SK-N-SH (cell line): ENCODE measurements around the gene PLXDC1. TPM values are rescaled to one million over a fixed set of nuclear protein-coding genes. Genes with fewer than 3 reads are reported as not detected.

ENCODE experiments used
- CTCF ChIA-PET: fragments of 300-600, 350-600 bp; formaldehyde crosslinking; extraction: SDS; loops from one replicate; lab custom pipeline; 2021; lab: Yijun Ruan, JAX
- POLR2A ChIA-PET: fragments of 350-600 bp; sonication (Branson Sonifier 250); formaldehyde crosslinking; extraction: SDS; loops from one replicate; lab custom pipeline; 2020; ENCODE audit warnings: antibody characterized with exemption, inconsistent platforms; lab: Yijun Ruan, JAX
- DNase-seq: peaks from one replicate; pipeline ENCODE4 v3.0.0; 2012
- H2AFZ ChIP-seq: fragments of 200-600 bp; sonication (generic); 2 replicates; pipeline ENCODE4 v1.8.1; 2016; ENCODE audit warnings: antibody characterized with exemption, mild to moderate bottlenecking, low read depth
- H3F3A ChIP-seq: fragments of 200-600 bp; sonication (generic); replicated peaks from 2 replicates; pipeline ENCODE3; 2016; ENCODE audit warnings: antibody characterized with exemption, mild to moderate bottlenecking; ENCODE audit not compliant: insufficient read depth
- H3K27ac ChIP-seq, 2 experiments: fragments of 200-500 bp in 1 of 2; fragments of 200-600 bp in 1 of 2; sonication (Bioruptor generic) in 1 of 2; sonication (generic), shearing (Covaris generic) in 1 of 2; 2 replicates each; pipeline versions ENCODE4 v1.5.1 to v1.6.1; 2014 to 2016; ENCODE audit warnings: low read depth in 2 of 2, inconsistent platforms in 1 of 2, low read length in 1 of 2, mild to moderate bottlenecking in 1 of 2, mixed read lengths in 1 of 2
- H3K27me3 ChIP-seq: fragments of 200-600 bp; sonication (generic), shearing (Covaris generic); 2 replicates; pipeline ENCODE4 v1.6.1; 2016; ENCODE audit warnings: mixed run types; ENCODE audit not compliant: insufficient read depth
- H3K36me3 ChIP-seq, 2 experiments: fragments of 200-500 bp in 1 of 2; fragments of 200-600 bp in 1 of 2; sonication (Bioruptor generic) in 1 of 2; sonication (generic) in 1 of 2; replicated peaks in 1 of 2; 2 replicates each; pipeline versions ENCODE3 to v1.5.1; 2014 to 2016; ENCODE audit warnings: low read length in 1 of 2, mild to moderate bottlenecking in 1 of 2; ENCODE audit not compliant: insufficient read depth in 2 of 2, control insufficient read depth in 1 of 2
- H3K4me1 ChIP-seq, 2 experiments: fragments of 200-500 bp in 1 of 2; fragments of 200-600 bp in 1 of 2; sonication (Bioruptor generic) in 1 of 2; sonication (generic), shearing (Covaris generic) in 1 of 2; 2 replicates each; pipeline versions ENCODE4 v1.5.1 to v1.6.1; 2014 to 2016; ENCODE audit warnings: low read depth in 1 of 2, low read length in 1 of 2, mixed run types in 1 of 2; ENCODE audit not compliant: insufficient read depth in 2 of 2, control insufficient read depth in 1 of 2
- H3K4me2 ChIP-seq: fragments of 200-600 bp; sonication (generic), shearing (Covaris generic); 2 replicates; pipeline ENCODE4 v1.6.1; 2017; ENCODE audit warnings: mixed run types
- H3K4me3 ChIP-seq, 2 experiments: fragments of 200-500 bp in 1 of 2; fragments of 200-600 bp in 1 of 2; sonication (Bioruptor generic) in 1 of 2; sonication (generic), shearing (Covaris generic) in 1 of 2; 2 replicates each; pipeline versions ENCODE4 v1.5.1 to v1.8.1; 2014 to 2016; ENCODE audit warnings: low read depth in 2 of 2, inconsistent platforms in 1 of 2, low read length in 1 of 2, mild to moderate bottlenecking in 1 of 2, mixed read lengths in 1 of 2, moderate library complexity in 1 of 2
- H3K79me2 ChIP-seq: fragments of 200-600 bp; sonication (generic); 2 replicates; pipeline ENCODE4 v1.8.1; 2017; ENCODE audit warnings: mild to moderate bottlenecking; ENCODE audit not compliant: insufficient read depth
- H3K9ac ChIP-seq: fragments of 200-600 bp; sonication (generic); 2 replicates; pipeline ENCODE4 v1.6.1; 2017; ENCODE audit warnings: mixed run types
- H3K9me2 ChIP-seq: fragments of 200-600 bp; sonication (generic); 2 replicates; pipeline ENCODE4 v1.6.1; 2017; ENCODE audit warnings: mixed run types
- H3K9me3 ChIP-seq: fragments of 200-600 bp; sonication (generic); 2 replicates; pipeline ENCODE4 v1.6.1; 2017; ENCODE audit warnings: mixed run types, mild to moderate bottlenecking, moderate library complexity
- H4K20me1 ChIP-seq: fragments of 200-600 bp; sonication (generic); 2 replicates; pipeline ENCODE4 v1.6.1; 2017; ENCODE audit warnings: mild to moderate bottlenecking, mixed run types; ENCODE audit not compliant: insufficient read depth
- CHD2 ChIP-seq: fragments of 150-350 bp; IDR thresholded peaks from 2 replicates; pipeline ENCODE4 v1.6.1; 2018; ENCODE audit warnings: low read length; ENCODE audit not compliant: partially characterized antibody
- CTCF ChIP-seq: fragments of 200-600 bp; sonication (generic); IDR thresholded peaks from 2 replicates; pipeline ENCODE4 v1.6.1; 2017; ENCODE audit warnings: antibody characterized with exemption, mild to moderate bottlenecking, moderate library complexity
- EP300 ChIP-seq, 2 experiments: IDR thresholded peaks; 2 replicates each; pipeline versions ENCODE4 v1.4.0 to v1.6.1; 2012; ENCODE audit warnings: borderline replicate concordance in 1 of 2, low read depth in 1 of 2, low read length in 1 of 2
- EZH2phosphoT487 ChIP-seq: fragments of 200-600 bp; sonication (generic); IDR thresholded peaks from 2 replicates; pipeline ENCODE4 v1.6.1; 2017; ENCODE audit warnings: low read depth, mixed run types, mild to moderate bottlenecking, antibody characterized with exemption, moderate library complexity, borderline replicate concordance
- FOXJ3 ChIP-seq: sonication (generic); formaldehyde crosslinking; IDR thresholded peaks from 2 replicates; pipeline ENCODE4 v1.5.1; 2020; ENCODE audit warnings: mild to moderate bottlenecking, missing genetic modification reagents
- GATA2 ChIP-seq: sonication (generic); formaldehyde crosslinking; IDR thresholded peaks from 2 replicates; pipeline ENCODE4 v1.5.0; 2020; ENCODE audit warnings: mild to moderate bottlenecking, missing genetic modification reagents
- IRF3 ChIP-seq: fragments of 150-350 bp; IDR thresholded peaks from 2 replicates; pipeline ENCODE4 v1.6.1; 2016; ENCODE audit warnings: mild to moderate bottlenecking, low read depth, low read length
- JUND ChIP-seq: IDR thresholded peaks from 2 replicates; pipeline ENCODE4 v1.4.0; 2012
- MEF2A ChIP-seq: IDR thresholded peaks from 2 replicates; pipeline ENCODE4 v1.4.0; 2012; ENCODE audit warnings: low read depth, borderline replicate concordance
- NRF1 ChIP-seq: IDR thresholded peaks from 2 replicates; pipeline ENCODE4 v1.6.1; 2012; ENCODE audit warnings: low read depth, mild to moderate bottlenecking, low read length
- POLR2AphosphoS5 ChIP-seq: IDR thresholded peaks from 2 replicates; pipeline ENCODE4 v1.6.1; 2012; ENCODE audit warnings: low read depth, low read length
- RAD21 ChIP-seq: IDR thresholded peaks from 2 replicates; pipeline ENCODE4 v1.6.1; 2012; ENCODE audit warnings: mild to moderate bottlenecking, low read length
- RCOR1 ChIP-seq: fragments of 150-350 bp; IDR thresholded peaks from 2 replicates; pipeline ENCODE4 v1.6.1; 2017; ENCODE audit warnings: antibody characterized with exemption, low read length
- RFX5 ChIP-seq: IDR thresholded peaks from 2 replicates; pipeline ENCODE4 v1.6.1; 2012; ENCODE audit warnings: mild to moderate bottlenecking, improper control_type of control experiment, low read length
- SIN3A ChIP-seq: IDR thresholded peaks from 2 replicates; pipeline ENCODE4 v1.6.1; 2012; ENCODE audit warnings: low read depth, mild to moderate bottlenecking, low read length, moderate library complexity, borderline replicate concordance
- TAF1 ChIP-seq: IDR thresholded peaks from 2 replicates; pipeline ENCODE4 v1.6.1; 2012; ENCODE audit warnings: low read depth, mild to moderate bottlenecking, low read length, moderate library complexity, borderline replicate concordance
- YY1 ChIP-seq: IDR thresholded peaks from 2 replicates; pipeline ENCODE4 v1.4.0; 2012; ENCODE audit warnings: low read depth, mild to moderate bottlenecking
- WGBS: methylation state at CpG from one replicate; pipeline ENCODE4 v1.1.6; 2017; ENCODE audit warnings: low lambda C conversion rate; 5-methylcytosine and 5-hydroxymethylcytosine counted together
- polyA plus RNA-seq, 3 experiments: library from polyadenylated mRNA; depleted of rRNA; stranded (reverse); fragments of >200 nt; gene quantifications; 2 replicates each; pipeline ENCODE4 v1.2.3, GENCODE V29; 2012
- TF ChIP-seq, protein P1 (sequence below): IDR thresholded peaks from 2 replicates; pipeline ENCODE4 v1.4.0; 2012; ENCODE audit warnings: low read depth
- TF ChIP-seq, protein P2 (sequence below): IDR thresholded peaks from 2 replicates; pipeline ENCODE4 v1.4.0; 2012; ENCODE audit warnings: low read depth, borderline replicate concordance
- TF ChIP-seq, protein P3 (sequence below): IDR thresholded peaks from 2 replicates; pipeline ENCODE4 v1.6.1; 2012; ENCODE audit warnings: mild to moderate bottlenecking, low read depth, low read length, moderate library complexity

PLXDC1 gene
- polyA plus RNA-seq, 1 of the 3 experiments (the other 2 are of a cell fraction): 1.5 TPM

DNA sequence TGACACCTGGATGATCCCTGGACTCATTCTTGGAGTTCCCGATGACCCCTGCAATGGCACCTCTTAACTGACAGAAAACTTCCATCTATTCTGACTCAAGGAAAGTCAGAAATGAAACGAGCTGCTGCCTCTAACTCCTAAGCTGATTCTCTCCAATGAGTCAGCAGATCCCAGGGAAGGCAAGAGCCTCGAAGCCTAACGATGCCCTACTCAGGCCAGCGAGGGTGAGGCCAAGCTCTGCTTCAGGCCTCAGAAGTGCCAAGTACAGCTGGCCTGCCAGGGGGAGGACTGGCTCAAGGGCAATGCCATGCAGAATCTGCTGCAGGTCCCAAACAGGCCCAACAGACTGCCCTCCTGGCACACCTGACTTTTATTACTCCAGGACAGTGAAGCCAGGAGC, 36.3 kb downstream of the PLXDC1 start:
- POLR2A ChIA-PET: no interaction called here
- Histone ChIP-seq H3K27me3 (no peaks in the 10 kb centered on the region), H4K20me1 (no peaks in the 10 kb centered on the region), H3K4me1 (peaks cover 0 to 15% of the 10 kb centered on the region in 2 experiments; a peak in 1 of 4 replicates), H3K27ac (no peak overlapping the region), H3K4me2 (no peak overlapping the region), H2AFZ (no peak overlapping the region), H3K9me2 (no peaks in the 10 kb centered on the region), H3K9me3 (no peaks in the 10 kb centered on the region), H3K36me3 (no peaks in the 10 kb centered on the region), H3K9ac (no peak overlapping the region), H3K79me2 (no peaks in the 10 kb centered on the region), H3F3A (no peaks in the 10 kb centered on the region), H3K4me3 (no peak overlapping the region)
- 62% methylated on average over 5 of the region's 5 CpGs for WGBS
- CTCF ChIA-PET: interaction anchor here (1.0 to 3.0 kb wide), 3 partner anchors 10 to 39 kb away, joined by 3 to 13 read pairs (median 6); no protein-coding TSS in a partner anchor
- TF ChIP-seq EP300 (IDR thresholded peaks at IDR 0.05; ENCODE audit: borderline replicate concordance in 1 of 2, low read depth in 1 of 2, low read length in 1 of 2) (no peak), NRF1 (no peak), RAD21 (no peak), GATA2 (CRISPR knock-in tag) (no peak)
- DNase-seq: no peak

DNA sequence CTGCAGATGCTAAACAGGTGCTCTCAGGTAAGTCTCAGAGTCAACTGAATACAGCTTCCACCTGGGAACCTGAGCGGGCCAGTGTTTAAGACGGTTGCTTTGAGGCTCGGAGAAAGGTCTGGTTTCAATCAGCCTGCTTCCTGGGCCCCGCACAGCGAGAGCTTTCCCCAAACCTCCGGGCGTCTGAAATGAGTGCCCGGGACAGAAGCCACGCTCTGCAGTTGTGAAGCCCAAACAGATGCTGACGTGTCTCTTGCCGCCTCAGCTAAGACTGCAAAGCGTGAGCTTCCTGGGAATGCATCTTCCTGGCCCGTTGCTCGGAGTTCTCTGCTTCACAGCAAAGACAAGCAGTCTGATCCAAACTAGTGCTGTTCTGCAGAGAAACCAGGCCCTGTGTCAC, 36.7 kb downstream of the PLXDC1 start:
- Histone ChIP-seq H3F3A (no peaks in the 10 kb centered on the region), H3K9ac (no peak overlapping the region), H2AFZ (no peak overlapping the region), H3K9me2 (no peaks in the 10 kb centered on the region), H3K4me3 (no peak overlapping the region), H4K20me1 (no peaks in the 10 kb centered on the region), H3K27ac (no peak overlapping the region), H3K79me2 (no peaks in the 10 kb centered on the region), H3K4me1 (peaks cover 0 to 17% of the 10 kb centered on the region in 2 experiments; a peak in 1 of 4 replicates), H3K36me3 (no peaks in the 10 kb centered on the region), H3K9me3 (no peaks in the 10 kb centered on the region), H3K4me2 (no peak overlapping the region), H3K27me3 (no peaks in the 10 kb centered on the region)
- 90% methylated on average over 11 of the region's 14 CpGs for WGBS
- no peak for DNase-seq
- CTCF ChIA-PET: interaction anchor here (1.0 to 1.7 kb wide), 2 partner anchors 11 to 12 kb away, joined by 3 to 6 read pairs; no protein-coding TSS in a partner anchor
- POLR2A ChIA-PET: no interaction called here
- no peak for TF ChIP-seq EP300 (IDR thresholded peaks at IDR 0.05; ENCODE audit: borderline replicate concordance in 1 of 2, low read depth in 1 of 2, low read length in 1 of 2)
- TF ChIP-seq JUND: no peak
- TF ChIP-seq FOXJ3 (CRISPR knock-in tag): no peak
- TF ChIP-seq IRF3: no peak
- TF ChIP-seq TAF1: no peak
- no peak for TF ChIP-seq CHD2
- no peak for TF ChIP-seq RCOR1
- no peak for TF ChIP-seq CTCF
- TF ChIP-seq, protein P1, sequence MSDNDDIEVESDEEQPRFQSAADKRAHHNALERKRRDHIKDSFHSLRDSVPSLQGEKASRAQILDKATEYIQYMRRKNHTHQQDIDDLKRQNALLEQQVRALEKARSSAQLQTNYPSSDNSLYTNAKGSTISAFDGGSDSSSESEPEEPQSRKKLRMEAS: no peak
- TF ChIP-seq, protein P2, sequence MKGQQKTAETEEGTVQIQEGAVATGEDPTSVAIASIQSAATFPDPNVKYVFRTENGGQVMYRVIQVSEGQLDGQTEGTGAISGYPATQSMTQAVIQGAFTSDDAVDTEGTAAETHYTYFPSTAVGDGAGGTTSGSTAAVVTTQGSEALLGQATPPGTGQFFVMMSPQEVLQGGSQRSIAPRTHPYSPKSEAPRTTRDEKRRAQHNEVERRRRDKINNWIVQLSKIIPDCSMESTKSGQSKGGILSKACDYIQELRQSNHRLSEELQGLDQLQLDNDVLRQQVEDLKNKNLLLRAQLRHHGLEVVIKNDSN: no peak
- no peak for TF ChIP-seq SIN3A
- TF ChIP-seq, protein P3, sequence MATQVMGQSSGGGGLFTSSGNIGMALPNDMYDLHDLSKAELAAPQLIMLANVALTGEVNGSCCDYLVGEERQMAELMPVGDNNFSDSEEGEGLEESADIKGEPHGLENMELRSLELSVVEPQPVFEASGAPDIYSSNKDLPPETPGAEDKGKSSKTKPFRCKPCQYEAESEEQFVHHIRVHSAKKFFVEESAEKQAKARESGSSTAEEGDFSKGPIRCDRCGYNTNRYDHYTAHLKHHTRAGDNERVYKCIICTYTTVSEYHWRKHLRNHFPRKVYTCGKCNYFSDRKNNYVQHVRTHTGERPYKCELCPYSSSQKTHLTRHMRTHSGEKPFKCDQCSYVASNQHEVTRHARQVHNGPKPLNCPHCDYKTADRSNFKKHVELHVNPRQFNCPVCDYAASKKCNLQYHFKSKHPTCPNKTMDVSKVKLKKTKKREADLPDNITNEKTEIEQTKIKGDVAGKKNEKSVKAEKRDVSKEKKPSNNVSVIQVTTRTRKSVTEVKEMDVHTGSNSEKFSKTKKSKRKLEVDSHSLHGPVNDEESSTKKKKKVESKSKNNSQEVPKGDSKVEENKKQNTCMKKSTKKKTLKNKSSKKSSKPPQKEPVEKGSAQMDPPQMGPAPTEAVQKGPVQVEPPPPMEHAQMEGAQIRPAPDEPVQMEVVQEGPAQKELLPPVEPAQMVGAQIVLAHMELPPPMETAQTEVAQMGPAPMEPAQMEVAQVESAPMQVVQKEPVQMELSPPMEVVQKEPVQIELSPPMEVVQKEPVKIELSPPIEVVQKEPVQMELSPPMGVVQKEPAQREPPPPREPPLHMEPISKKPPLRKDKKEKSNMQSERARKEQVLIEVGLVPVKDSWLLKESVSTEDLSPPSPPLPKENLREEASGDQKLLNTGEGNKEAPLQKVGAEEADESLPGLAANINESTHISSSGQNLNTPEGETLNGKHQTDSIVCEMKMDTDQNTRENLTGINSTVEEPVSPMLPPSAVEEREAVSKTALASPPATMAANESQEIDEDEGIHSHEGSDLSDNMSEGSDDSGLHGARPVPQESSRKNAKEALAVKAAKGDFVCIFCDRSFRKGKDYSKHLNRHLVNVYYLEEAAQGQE: no peak
- TF ChIP-seq POLR2AphosphoS5: no peak
- TF ChIP-seq EZH2phosphoT487: no peak
- no peak for TF ChIP-seq YY1
- TF ChIP-seq MEF2A: no peak
- no peak for TF ChIP-seq RFX5
